COLO668 (cell line): ENCODE results near the gene TBC1D3I.
"Not testable (repeated sequence)": the region's sequence is repeated elsewhere in the genome, so short reads cannot be mapped to it uniquely, and the experiment has no call there.

Experiments
- DNase-seq: peaks from one replicate; lab custom pipeline; 2025; ENCODE audit not compliant: unreplicated experiment; lab: John Stamatoyannopoulos, UW

The TBC1D3I gene

DNA sequence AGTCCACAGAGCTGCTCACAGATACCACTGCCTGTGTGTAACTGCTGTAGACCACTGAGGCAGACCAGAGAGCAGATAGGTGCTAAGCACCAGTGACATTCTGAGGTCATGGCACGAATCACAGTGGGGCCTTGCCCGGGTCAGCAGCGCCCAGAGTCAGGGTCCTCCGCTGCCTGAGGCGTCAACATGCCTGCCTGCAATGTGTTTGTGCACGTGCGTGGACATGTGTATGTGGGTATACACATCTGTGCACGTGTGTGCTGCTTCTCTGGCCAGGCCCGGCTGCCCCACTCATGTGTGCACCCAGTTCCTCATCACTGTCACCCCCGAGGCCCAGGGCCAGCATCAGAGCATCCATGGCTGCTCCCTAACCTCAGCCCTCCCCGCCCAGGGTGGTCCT, at the start of gene TBC1D3I:
TSS of gene TBC1D3I (minus strand) at position 101 of the 400 bp plus-strand sequence. CDS start 1,585 bp downstream, outside the sequence.
- DNase-seq = not testable (repeated sequence)

DNA sequence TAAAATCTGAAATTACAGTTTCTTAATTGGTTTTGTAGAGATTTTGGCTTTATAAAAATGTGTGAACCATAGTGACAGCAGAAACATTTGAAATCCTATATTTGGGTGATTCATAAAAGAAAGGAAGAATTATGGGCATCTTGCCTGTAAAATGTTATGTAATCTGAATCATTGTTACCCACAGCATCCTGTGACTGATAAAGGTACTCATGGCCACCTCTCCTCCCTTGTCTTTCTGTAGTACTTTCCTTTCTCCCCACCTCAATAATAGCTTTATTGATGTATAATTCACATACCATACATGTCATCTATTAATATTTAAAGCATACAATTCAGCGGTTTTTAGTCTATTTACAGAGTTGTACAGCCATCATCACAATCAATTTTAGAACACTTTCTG, 30.8 kb upstream of the TBC1D3I start:
- DNase-seq = not testable (repeated sequence)

DNA sequence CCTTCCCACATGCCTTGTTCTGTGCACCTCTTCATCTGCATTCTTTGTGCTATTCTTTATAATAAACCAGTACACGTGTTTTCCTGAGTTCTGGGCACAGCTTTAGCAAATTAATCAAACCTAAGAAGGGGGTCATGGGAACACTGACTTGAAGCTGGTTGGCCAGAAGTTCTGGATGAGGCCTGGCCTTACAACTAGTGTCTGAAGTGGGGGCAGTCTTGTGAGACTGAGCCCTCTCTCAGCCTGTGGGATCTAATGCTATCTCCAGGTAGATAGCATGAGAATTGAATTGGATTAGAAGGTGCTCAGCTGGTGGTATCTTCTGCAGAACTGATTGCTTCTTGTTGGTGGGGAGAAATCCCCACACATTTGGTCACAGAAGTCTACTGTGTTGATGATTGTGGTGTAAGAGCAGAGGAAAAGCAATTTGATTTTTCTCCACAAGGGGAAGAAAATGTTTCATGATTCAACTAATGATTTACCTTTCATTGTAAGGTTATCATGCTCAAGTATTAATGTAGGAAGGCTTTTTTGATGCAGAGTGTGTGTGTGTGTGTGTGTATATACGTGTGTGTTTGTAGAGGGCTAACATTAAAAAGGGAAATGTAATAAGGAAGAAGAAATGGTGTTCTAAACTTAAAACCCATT, 25.7 kb upstream of the TBC1D3I start:
- not testable (repeated sequence) for DNase-seq

GRCh38 chr17:36284219-36284618, 19.8 kb upstream of the TBC1D3I start:
- not testable (repeated sequence) for DNase-seq

DNA sequence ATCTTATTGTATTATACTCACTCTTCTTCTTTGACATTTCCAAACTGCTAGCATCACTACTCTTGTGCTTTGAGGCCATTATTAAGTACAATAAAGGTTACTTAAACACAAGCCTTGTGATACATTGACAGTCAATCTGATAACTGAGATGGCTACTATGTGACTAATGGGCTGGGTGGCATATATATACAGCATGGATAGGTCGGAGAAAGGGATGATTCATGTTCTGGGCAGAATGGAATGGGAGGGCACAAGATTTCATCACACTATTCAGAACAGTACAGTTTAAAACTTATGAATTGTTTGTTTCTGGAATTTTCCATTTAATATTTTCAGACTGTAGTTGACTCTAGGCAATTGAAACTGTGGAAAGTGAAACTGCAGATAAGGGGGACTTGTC, 18.9 kb upstream of the TBC1D3I start:
- not testable (repeated sequence) for DNase-seq

GRCh38 chr17:36242046-36242445, 22.3 kb downstream of the TBC1D3I start:
- DNase-seq = not testable (repeated sequence)

GRCh38 chr17:36229644-36230043, 34.7 kb downstream of the TBC1D3I start:
- DNase-seq = not testable (repeated sequence)

- DNase-seq = not testable (repeated sequence)
These were observed 41.4 kb downstream of the TBC1D3I start for GRCh38 chr17:36222967-36223366.

DNA sequence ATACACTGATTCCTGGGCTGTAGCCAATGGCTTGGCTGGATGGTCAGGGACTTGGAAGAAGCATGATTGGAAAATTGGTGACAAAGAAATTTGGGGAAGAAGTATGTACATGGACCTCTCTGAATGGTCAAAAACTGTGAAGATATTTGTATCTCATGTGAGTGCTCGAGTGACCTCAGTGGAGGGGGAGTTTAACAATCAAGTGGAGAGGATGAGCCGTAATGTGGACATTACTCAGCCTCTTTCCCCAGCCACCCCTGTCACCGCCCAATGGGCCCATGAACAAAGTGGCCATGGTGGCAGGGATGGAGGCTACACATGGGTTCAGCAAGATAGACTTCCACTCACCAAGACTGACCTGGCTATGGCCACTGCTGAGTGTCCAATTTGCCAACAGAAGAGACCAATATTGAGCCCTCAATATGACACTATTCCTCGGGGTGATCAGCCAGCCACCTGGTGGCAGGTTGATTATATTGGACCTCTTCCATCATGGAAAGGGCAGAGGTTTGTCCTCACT, 42.7 kb downstream of the TBC1D3I start:
- DNase-seq = not testable (repeated sequence)

DNA sequence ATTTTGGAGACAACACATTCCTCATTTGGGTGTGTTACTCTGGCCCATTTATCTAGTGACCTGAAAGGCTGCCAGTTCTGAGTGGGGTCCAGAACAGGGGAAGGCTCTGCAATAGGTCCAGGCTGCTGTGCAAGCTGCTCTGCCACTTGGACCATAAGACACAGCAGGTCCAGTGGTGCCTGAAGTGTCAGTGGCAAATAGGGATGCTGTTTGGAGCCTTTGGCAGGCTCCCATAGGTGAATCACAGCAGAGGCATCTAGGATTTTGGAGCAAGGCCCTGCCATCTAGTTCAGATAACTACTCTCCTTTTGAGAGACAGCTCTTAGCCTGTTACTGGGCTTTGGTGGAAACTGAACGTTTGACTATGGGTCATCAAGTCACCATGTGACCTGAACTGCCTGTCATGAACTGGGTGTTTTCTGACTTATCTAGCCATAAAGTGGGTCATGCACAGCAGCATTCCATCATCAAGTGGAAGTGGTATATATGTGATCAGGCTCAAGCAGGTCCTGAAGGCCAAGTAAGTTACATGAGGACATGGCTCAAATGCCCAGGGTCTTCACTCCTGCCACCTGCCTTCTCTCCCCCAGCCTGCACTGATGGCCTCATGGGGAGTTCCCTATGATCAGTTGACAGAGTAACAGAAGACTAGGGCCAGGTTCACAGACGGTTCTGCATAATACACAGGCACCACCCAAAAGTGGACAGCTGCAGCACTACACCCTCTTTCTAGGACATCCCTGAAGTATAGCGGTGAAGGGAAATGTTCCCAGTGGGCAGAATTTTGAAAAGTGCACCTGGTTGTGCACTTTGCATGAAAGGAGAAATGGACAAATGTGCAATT, 43.4 kb downstream of the TBC1D3I start:
- DNase-seq = not testable (repeated sequence)

GRCh38 chr17:36219556-36219955, 44.8 kb downstream of the TBC1D3I start:
- not testable (repeated sequence) for DNase-seq

GRCh38 chr17:36215406-36216308, 48.7 kb downstream of the TBC1D3I start:
- DNase-seq = not testable (repeated sequence)

DNA sequence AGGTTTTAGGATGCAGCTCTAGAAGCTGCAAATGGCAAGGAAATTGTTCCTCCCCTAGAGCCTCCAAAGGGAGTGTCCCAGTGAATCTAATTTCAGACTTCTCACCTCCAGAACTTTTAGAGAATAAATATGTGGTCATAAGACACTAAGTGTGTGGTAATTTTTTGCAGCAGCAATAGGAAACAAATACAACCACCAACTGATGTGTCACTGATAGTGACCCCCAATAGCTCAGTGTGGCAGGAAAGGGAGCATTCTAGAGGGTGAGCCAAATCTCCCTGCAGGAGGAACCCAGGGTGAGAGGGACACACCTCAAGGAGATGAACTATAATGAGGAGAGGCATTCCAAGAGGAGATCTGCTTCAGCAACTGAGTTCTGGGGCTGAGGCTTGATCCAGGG, 49.5 kb downstream of the TBC1D3I start:
- DNase-seq = no peak

DNA sequence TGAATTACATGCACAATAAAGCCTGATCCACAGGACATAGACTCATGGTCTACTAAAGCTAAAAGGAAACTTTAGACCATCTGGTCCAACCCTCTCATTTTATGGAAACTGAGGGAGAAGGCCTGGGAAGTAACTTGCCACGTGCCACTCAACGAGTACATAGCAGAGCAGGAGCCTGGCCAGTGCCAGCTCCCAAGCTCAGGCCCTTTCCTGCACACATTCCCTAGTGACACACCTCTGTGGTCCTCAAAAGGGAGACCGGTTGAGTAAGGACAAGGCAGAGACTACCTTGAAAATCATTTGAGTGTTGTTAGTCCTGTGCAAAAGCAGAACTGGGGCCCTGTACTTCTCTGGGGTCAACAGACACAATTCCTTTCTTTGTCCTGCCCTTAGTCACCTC, 50.7 kb downstream of the TBC1D3I start:
- DNase-seq = no peak

- DNase-seq = no peak
These were observed 51.4 kb downstream of the TBC1D3I start for GRCh38 chr17:36212966-36213365.

DNA sequence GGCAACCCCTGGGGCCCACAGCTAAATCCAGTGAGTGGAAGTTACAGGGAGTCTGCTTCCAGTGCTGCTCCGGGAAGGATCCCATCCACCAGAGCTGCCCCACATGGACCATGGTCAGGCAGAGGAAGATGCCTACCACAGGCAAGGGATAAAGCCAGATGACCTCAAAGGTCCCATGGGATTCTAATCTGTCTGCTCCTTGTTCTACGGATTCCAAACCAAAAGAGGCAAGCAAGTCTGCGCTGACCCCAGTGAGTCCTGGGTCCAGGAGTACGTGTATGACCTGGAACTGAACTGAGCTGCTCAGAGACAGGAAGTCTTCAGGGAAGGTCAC, 52.1 kb downstream of the TBC1D3I start:
- no peak for DNase-seq

GRCh38 chr17:36211484-36212271, 52.7 kb downstream of the TBC1D3I start:
- not testable (repeated sequence) for DNase-seq

GRCh38 chr17:36210439-36211211, 53.7 kb downstream of the TBC1D3I start, which contains the start of gene CCL4L2:
Gene CCL4L2 (plus strand): TSS chr17:36211063.
- DNase-seq = not testable (repeated sequence)

- DNase-seq = no peak
These were observed 54.8 kb downstream of the TBC1D3I start for GRCh38 chr17:36209575-36209974.
